Activated CD8-positive, alpha-beta T cell treated with anti-CD3 and anti-CD28 coated beads for 36 hours (primary cell): Measurements from ENCODE around the gene CMSS1. TPM values are rescaled to one million over a fixed set of nuclear protein-coding genes. Genes with fewer than 3 reads are reported as not detected.

ENCODE experiments used
- ATAC-seq: fragments of 200-7000 bp; cut with Tn5 transposase; one replicate; pipeline ENCODE4 v1.10.0; 2021; ENCODE audit warnings: mild to moderate bottlenecking, moderate library complexity
- CTCF ChIA-PET: fragments of 350-600 bp; sonication (Branson Sonifier 250); formaldehyde crosslinking; loops from one replicate; lab custom pipeline; 2021; ENCODE audit warnings: antibody characterized with exemption; lab: Charles Lee
- POLR2A ChIA-PET: fragments of 350-600 bp; sonication (Branson Sonifier 250); formaldehyde crosslinking; loops from one replicate; lab custom pipeline; 2021; ENCODE audit warnings: antibody characterized with exemption; lab: Charles Lee
- DNase-seq: peaks from one replicate; pipeline ENCODE4 v3.0.0-alpha.2; 2020
- H3K27ac Mint-ChIP-seq: one replicate; pipeline ENCODE4 v1.8.0; 2021; ENCODE audit warnings: mild to moderate bottlenecking, mixed read lengths
- H3K27me3 Mint-ChIP-seq: one replicate; pipeline ENCODE4 v1.8.0; 2021; ENCODE audit warnings: mixed read lengths
- H3K36me3 Mint-ChIP-seq: one replicate; pipeline ENCODE4 v1.8.0; 2021; ENCODE audit warnings: low read depth, mixed read lengths
- H3K4me1 Mint-ChIP-seq: one replicate; pipeline ENCODE4 v1.8.0; 2021; ENCODE audit warnings: low read depth, mixed read lengths
- H3K4me3 Mint-ChIP-seq: one replicate; pipeline ENCODE4 v1.8.0; 2021; ENCODE audit warnings: mild to moderate bottlenecking, moderate library complexity, mixed read lengths
- H3K9me3 Mint-ChIP-seq: one replicate; pipeline ENCODE4 v1.8.0; 2021; ENCODE audit warnings: mixed read lengths
- CTCF ChIP-seq: fragments of 200-600 bp; IDR thresholded peaks from one replicate; pipeline ENCODE4 v1.8.0; 2022; ENCODE audit warnings: antibody characterized with exemption, mild to moderate bottlenecking
- intact Hi-C: fragments of 100-400 bp; cut with micrococcal nuclease; formaldehyde crosslinking; loops from one replicate; pipeline ENCODE4 v1.10.0; 2022
- total RNA-seq, 2 experiments: library from RNA; stranded (reverse); gene quantifications; one replicate each; pipeline ENCODE4 v1.2.3, GENCODE V29; 2021

Gene CMSS1
- total RNA-seq, 2 experiments from 2014 or later, result 93.9 to 110 TPM

GRCh38 chr3:99891610-99892285 is 74.1 kb downstream of the CMSS1 start:
- DNase-seq (no peak), ATAC-seq (no peak)
- POLR2A ChIA-PET, result no interaction called here
- intact Hi-C loops, result no loop called here
- CTCF ChIA-PET, result interaction anchor here (0.7 kb wide), 1 partner anchor 744 kb away, joined by 3 read pairs; no protein-coding TSS in a partner anchor
- Mint-ChIP-seq H3K4me3 (no peak overlapping the region), H3K27ac (no peak overlapping the region), H3K27me3 (no peaks in the 10 kb centered on the region), H3K9me3 (no peaks in the 10 kb centered on the region), H3K36me3 (peaks cover 9% of the 10 kb centered on the region), H3K4me1 (peaks cover 16% of the 10 kb centered on the region)
- no peak for TF ChIP-seq CTCF

- H3K27ac Mint-ChIP-seq, result no peak overlapping the region
- ChIA-PET POLR2A (no interaction called here), CTCF (no interaction called here)
- no peak overlapping the region for H3K4me3 Mint-ChIP-seq
- no peak for DNase-seq
- peak; percentile 39 for ATAC-seq
- no peak for TF ChIP-seq CTCF
- no peaks in the 10 kb centered on the region for H3K9me3 Mint-ChIP-seq
- H3K36me3 Mint-ChIP-seq, result peaks cover 6% of the 10 kb centered on the region
- no peaks in the 10 kb centered on the region for H3K27me3 Mint-ChIP-seq
- H3K4me1 Mint-ChIP-seq, result peaks cover 16% of the 10 kb centered on the region
- intact Hi-C loops, result no loop called here
These were observed 74.7 kb downstream of the CMSS1 start for GRCh38 chr3:99892332-99892731.

DNA sequence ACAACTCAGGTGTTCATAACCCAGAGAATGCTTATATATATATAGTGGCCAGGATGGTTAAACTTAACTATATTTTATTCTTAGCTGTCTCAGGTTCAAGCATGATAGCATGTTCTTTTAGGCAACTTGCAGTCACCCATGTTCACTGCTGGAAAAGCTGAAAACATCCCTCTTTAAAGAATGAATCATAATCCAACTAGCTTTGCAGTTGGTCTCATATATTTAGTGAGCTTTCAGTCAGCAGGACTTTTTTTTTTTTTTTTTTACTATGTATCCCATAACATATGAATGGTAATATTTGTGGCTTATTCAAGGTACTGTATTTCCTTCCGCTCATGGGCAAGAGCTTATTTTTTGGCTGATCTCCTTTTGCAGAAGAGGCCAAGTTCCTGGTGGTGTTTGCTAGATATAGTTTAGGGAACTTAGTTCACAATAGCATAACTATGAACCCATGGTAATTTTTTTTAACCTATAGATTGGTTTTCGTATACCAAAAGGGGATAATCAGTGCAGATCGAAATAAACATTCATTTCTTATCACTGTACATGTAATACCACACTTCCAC is 77.6 kb downstream of the CMSS1 start:
- ChIA-PET CTCF (interaction anchor here (0.7 to 1.3 kb wide), 4 partner anchors 18 to 359 kb away, joined by 3 to 4 read pairs (median 4); no protein-coding TSS in a partner anchor), POLR2A (interaction anchor here (1.5 kb wide), 1 partner anchor 13 kb away, joined by 4 read pairs; no protein-coding TSS in a partner anchor)
- ATAC-seq, result no peak
- no peak overlapping the region for H3K4me3 Mint-ChIP-seq
- H3K4me1 Mint-ChIP-seq, result peaks cover 16% of the 10 kb centered on the region
- TF ChIP-seq CTCF, result no peak
- H3K36me3 Mint-ChIP-seq, result peaks cover 6% of the 10 kb centered on the region
- no peaks in the 10 kb centered on the region for H3K27me3 Mint-ChIP-seq
- no peaks in the 10 kb centered on the region for H3K9me3 Mint-ChIP-seq
- intact Hi-C loops, result no loop called here
- H3K27ac Mint-ChIP-seq, result no peak overlapping the region
- DNase-seq, result no peak

- DNase-seq, result no peak
- H3K27ac Mint-ChIP-seq, result no peak overlapping the region
- H3K9me3 Mint-ChIP-seq, result no peaks in the 10 kb centered on the region
- TF ChIP-seq CTCF, result no peak
- peaks cover 16% of the 10 kb centered on the region for H3K4me1 Mint-ChIP-seq
- H3K36me3 Mint-ChIP-seq, result peaks cover 6% of the 10 kb centered on the region
- no peak for ATAC-seq
- H3K27me3 Mint-ChIP-seq, result no peaks in the 10 kb centered on the region
- intact Hi-C loops, result no loop called here
- CTCF ChIA-PET, result interaction anchor here (1.0 to 1.3 kb wide), 2 partner anchors 17 to 358 kb away, joined by 3 to 4 read pairs; no protein-coding TSS in a partner anchor
- POLR2A ChIA-PET, result interaction anchor here (1.5 kb wide), 1 partner anchor 13 kb away, joined by 4 read pairs; no protein-coding TSS in a partner anchor
- H3K4me3 Mint-ChIP-seq, result no peak overlapping the region
These were observed 78.2 kb downstream of the CMSS1 start for GRCh38 chr3:99895703-99896441.
